Measurements from ENCODE around the gene EIF1.

DNA sequence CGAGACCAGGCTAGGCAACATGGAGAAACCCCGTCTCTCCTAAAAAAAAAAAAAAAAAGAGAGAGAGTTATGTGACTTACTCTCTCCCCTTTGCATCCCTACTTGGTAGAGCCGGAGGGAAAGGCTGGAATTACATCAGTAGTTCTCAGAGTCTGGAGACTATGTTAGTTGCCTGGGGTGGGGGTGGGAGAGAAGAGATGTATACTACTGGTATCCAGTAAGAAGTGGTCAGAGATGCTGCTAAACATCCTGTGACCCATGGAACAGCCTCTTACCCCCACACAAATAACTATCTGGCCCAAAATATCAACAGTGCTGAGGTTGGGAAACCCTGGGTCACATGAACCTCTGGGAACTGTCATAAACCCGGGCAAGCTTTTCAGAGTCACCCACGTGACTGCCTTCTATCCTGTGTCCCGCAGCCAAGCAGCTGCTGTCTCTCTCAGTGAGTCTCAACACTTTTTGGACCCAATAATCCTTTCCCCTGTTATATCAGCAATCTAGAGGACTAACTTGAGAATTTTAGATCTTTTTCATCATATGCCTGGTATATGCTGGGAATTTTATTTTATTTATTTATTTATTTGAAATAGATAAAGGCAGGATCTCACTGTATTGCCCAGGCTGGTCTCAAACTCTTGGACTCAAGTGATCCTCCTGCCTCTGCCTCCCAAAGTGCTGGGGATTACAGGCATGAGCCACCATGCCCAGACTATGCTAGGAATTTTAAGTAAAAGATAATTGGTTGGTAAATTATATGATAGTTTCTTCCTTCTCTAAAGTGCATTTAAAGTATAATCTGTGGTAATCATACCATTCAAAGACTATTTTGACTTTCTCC lies 8.7 kb downstream of the EIF1 start:
- TF ChIP-seq POLR2A (IDR thresholded peaks at IDR 0.05) = peak in 1 of 2 donors; percentile 44
- TF ChIP-seq, protein P1, sequence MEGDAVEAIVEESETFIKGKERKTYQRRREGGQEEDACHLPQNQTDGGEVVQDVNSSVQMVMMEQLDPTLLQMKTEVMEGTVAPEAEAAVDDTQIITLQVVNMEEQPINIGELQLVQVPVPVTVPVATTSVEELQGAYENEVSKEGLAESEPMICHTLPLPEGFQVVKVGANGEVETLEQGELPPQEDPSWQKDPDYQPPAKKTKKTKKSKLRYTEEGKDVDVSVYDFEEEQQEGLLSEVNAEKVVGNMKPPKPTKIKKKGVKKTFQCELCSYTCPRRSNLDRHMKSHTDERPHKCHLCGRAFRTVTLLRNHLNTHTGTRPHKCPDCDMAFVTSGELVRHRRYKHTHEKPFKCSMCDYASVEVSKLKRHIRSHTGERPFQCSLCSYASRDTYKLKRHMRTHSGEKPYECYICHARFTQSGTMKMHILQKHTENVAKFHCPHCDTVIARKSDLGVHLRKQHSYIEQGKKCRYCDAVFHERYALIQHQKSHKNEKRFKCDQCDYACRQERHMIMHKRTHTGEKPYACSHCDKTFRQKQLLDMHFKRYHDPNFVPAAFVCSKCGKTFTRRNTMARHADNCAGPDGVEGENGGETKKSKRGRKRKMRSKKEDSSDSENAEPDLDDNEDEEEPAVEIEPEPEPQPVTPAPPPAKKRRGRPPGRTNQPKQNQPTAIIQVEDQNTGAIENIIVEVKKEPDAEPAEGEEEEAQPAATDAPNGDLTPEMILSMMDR (IDR thresholded peaks at IDR 0.05 in 4 of 5, conservative IDR thresholded peaks at IDR 0.05 in 1 of 5) = no peak

Measured in gastrocnemius medialis (tissue), 4 donors.